GM18508 (cell line): Measurements from ENCODE around the gene MTA1.

Experiments
- ATAC-seq: cut with Tn5 transposase; IDR thresholded peaks from one replicate; pipeline ENCODE4 v1.9.1; 2021; ENCODE audit warnings: moderate number of reproducible peaks; ENCODE audit not compliant: insufficient read depth, unreplicated experiment

The MTA1 gene

GRCh38 chr14:105455766-105456660 is 36.4 kb downstream of the MTA1 start:
- no peak for ATAC-seq

GRCh38 chr14:105456736-105457617 is 37.4 kb downstream of the MTA1 start:
- ATAC-seq: no peak

GRCh38 chr14:105458010-105458409 is 38.4 kb downstream of the MTA1 start:
- ATAC-seq: no peak

- no peak for ATAC-seq
Observed at GRCh38 chr14:105458571-105458970, 38.9 kb downstream of the MTA1 start.

- no peak for ATAC-seq
Observed at GRCh38 chr14:105460116-105460515, 40.5 kb downstream of the MTA1 start.

GRCh38 chr14:105460616-105461015 is 41.0 kb downstream of the MTA1 start:
- ATAC-seq: no peak

GRCh38 chr14:105461903-105462302 is 42.3 kb downstream of the MTA1 start:
- ATAC-seq: no peak

GRCh38 chr14:105464501-105464900 is 44.9 kb downstream of the MTA1 start:
- no peak for ATAC-seq

- no peak for ATAC-seq
Observed at GRCh38 chr14:105465209-105466031, 45.8 kb downstream of the MTA1 start.

- no peak for ATAC-seq
Observed at GRCh38 chr14:105466531-105467248, 47.1 kb downstream of the MTA1 start.

GRCh38 chr14:105467249-105467941 is 47.8 kb downstream of the MTA1 start:
- no peak for ATAC-seq

- no peak for ATAC-seq
Observed at GRCh38 chr14:105467942-105468471, 48.4 kb downstream of the MTA1 start.

- ATAC-seq: no peak
Observed at GRCh38 chr14:105468621-105469241, 49.1 kb downstream of the MTA1 start.

- ATAC-seq: no peak
Observed at GRCh38 chr14:105469456-105470349, 50.1 kb downstream of the MTA1 start.

- no peak for ATAC-seq
Observed at GRCh38 chr14:105470350-105471296, 51.0 kb downstream of the MTA1 start.

GRCh38 chr14:105471297-105471821 is 51.7 kb downstream of the MTA1 start:
- ATAC-seq: no peak
